C4-2B (cell line): ENCODE data around the gene ICA1.

Experiments used
- ZFX ChIP-seq: fragments of 450-650 bp; IDR thresholded peaks from 2 replicates; pipeline ENCODE4 v1.6.1; 2017
- TF ChIP-seq, protein P1 (sequence below): fragments of 450-650 bp; conservative IDR thresholded peaks from 2 replicates; pipeline ENCODE4 v1.5.1; 2017; ENCODE audit warnings: mild to moderate bottlenecking

GRCh38 chr7:8208816-8209215 lies 53.2 kb downstream of the ICA1 start:
- TF ChIP-seq, protein P1, sequence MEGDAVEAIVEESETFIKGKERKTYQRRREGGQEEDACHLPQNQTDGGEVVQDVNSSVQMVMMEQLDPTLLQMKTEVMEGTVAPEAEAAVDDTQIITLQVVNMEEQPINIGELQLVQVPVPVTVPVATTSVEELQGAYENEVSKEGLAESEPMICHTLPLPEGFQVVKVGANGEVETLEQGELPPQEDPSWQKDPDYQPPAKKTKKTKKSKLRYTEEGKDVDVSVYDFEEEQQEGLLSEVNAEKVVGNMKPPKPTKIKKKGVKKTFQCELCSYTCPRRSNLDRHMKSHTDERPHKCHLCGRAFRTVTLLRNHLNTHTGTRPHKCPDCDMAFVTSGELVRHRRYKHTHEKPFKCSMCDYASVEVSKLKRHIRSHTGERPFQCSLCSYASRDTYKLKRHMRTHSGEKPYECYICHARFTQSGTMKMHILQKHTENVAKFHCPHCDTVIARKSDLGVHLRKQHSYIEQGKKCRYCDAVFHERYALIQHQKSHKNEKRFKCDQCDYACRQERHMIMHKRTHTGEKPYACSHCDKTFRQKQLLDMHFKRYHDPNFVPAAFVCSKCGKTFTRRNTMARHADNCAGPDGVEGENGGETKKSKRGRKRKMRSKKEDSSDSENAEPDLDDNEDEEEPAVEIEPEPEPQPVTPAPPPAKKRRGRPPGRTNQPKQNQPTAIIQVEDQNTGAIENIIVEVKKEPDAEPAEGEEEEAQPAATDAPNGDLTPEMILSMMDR, result no peak
- no peak for TF ChIP-seq ZFX
